Chondrocyte (in vitro differentiated cells): ENCODE data around the gene POU2AF3. TPM values are rescaled to one million over a fixed set of nuclear protein-coding genes. Genes with fewer than 3 reads are reported as not detected.

Source experiments
- DNase-seq: peaks from one replicate; pipeline ENCODE4 v3.0.0; 2021; ENCODE audit warnings: mixed read lengths, low spot score
- H3K27ac Mint-ChIP-seq: one replicate; pipeline ENCODE4 v1.8.0; 2021; ENCODE audit warnings: mild to moderate bottlenecking, moderate library complexity, mixed read lengths; ENCODE audit not compliant: unreplicated experiment
- H3K27me3 Mint-ChIP-seq: 2 replicates; pipeline ENCODE4 v1.8.0; 2021; ENCODE audit warnings: low read depth, mixed read lengths
- H3K36me3 Mint-ChIP-seq: 2 replicates; pipeline ENCODE4 v1.8.0; 2021; ENCODE audit warnings: low read depth, mixed read lengths
- H3K4me1 Mint-ChIP-seq: 2 replicates; pipeline ENCODE4 v1.8.0; 2021; ENCODE audit warnings: low read depth, mild to moderate bottlenecking, mixed read lengths
- H3K4me3 Mint-ChIP-seq: one replicate; pipeline ENCODE4 v1.8.0; 2021; ENCODE audit warnings: mild to moderate bottlenecking, moderate library complexity, mixed read lengths; ENCODE audit not compliant: unreplicated experiment
- H3K9me3 Mint-ChIP-seq: 2 replicates; pipeline ENCODE4 v1.8.0; 2021; ENCODE audit warnings: low read depth, mixed read lengths
- total RNA-seq: library from RNA; stranded (reverse); gene quantifications from 3 replicates; pipeline ENCODE4 v1.2.1, GENCODE V29; 2021
- TF ChIP-seq, protein P1 (sequence below): fragments of 200-600 bp; sonication (generic); IDR thresholded peaks from 2 replicates; pipeline ENCODE4 v1.5.0; 2021; ENCODE audit warnings: antibody characterized with exemption, mild to moderate bottlenecking, moderate library complexity

POU2AF3 gene
- total RNA-seq, 1 donor from 2014 or later, result not detected

DNA sequence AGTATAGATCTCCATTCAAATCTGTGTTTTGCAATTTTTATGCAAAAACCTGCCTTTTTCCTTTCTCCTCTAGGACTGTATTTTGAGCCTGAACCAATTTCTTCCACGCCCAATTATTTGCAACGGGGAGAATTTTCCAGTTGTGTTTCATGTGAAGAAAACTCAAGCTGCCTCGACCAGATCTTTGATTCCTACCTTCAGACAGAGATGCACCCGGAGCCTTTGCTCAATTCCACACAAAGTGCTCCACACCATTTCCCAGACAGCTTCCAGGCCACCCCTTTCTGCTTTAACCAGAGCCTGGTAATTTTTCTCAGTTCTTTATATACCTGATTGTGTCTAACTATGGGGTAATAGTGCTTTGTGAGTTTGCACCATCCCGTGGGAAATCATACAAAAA is 8.0 kb downstream of the POU2AF3 start:
- H3K4me3 Mint-ChIP-seq, result no peak overlapping the region
- DNase-seq, result no peak
- no peaks in the 10 kb centered on the region for H3K36me3 Mint-ChIP-seq
- H3K27me3 Mint-ChIP-seq, result peaks cover 60% of the 10 kb centered on the region
- no peaks in the 10 kb centered on the region for H3K9me3 Mint-ChIP-seq
- H3K27ac Mint-ChIP-seq, result no peak overlapping the region
- H3K4me1 Mint-ChIP-seq, result no peaks in the 10 kb centered on the region
- TF ChIP-seq, protein P1, sequence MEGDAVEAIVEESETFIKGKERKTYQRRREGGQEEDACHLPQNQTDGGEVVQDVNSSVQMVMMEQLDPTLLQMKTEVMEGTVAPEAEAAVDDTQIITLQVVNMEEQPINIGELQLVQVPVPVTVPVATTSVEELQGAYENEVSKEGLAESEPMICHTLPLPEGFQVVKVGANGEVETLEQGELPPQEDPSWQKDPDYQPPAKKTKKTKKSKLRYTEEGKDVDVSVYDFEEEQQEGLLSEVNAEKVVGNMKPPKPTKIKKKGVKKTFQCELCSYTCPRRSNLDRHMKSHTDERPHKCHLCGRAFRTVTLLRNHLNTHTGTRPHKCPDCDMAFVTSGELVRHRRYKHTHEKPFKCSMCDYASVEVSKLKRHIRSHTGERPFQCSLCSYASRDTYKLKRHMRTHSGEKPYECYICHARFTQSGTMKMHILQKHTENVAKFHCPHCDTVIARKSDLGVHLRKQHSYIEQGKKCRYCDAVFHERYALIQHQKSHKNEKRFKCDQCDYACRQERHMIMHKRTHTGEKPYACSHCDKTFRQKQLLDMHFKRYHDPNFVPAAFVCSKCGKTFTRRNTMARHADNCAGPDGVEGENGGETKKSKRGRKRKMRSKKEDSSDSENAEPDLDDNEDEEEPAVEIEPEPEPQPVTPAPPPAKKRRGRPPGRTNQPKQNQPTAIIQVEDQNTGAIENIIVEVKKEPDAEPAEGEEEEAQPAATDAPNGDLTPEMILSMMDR, result no peak

- Mint-ChIP-seq H3K27me3 (peaks cover 58% of the 10 kb centered on the region), H3K4me1 (no peaks in the 10 kb centered on the region), H3K4me3 (no peak overlapping the region), H3K27ac (no peak overlapping the region), H3K9me3 (no peaks in the 10 kb centered on the region), H3K36me3 (no peaks in the 10 kb centered on the region)
- DNase-seq, result no peak
- TF ChIP-seq, protein P1, result no peak
Measured at GRCh38 chr11:111307472-111308108, 9.2 kb downstream of the POU2AF3 start.

GRCh38 chr11:111308140-111308539 is 9.8 kb downstream of the POU2AF3 start:
- Mint-ChIP-seq H3K36me3 (no peaks in the 10 kb centered on the region), H3K27ac (no peak overlapping the region), H3K4me3 (no peak overlapping the region), H3K9me3 (peaks cover 3% of the 10 kb centered on the region), H3K27me3 (peaks cover 61% of the 10 kb centered on the region), H3K4me1 (no peaks in the 10 kb centered on the region)
- TF ChIP-seq, protein P1, result no peak
- no peak for DNase-seq

GRCh38 chr11:111309215-111309915 is 11.0 kb downstream of the POU2AF3 start:
- H3K4me3 Mint-ChIP-seq, result no peak overlapping the region
- H3K9me3 Mint-ChIP-seq, result peaks cover 6% of the 10 kb centered on the region
- no peaks in the 10 kb centered on the region for H3K4me1 Mint-ChIP-seq
- no peaks in the 10 kb centered on the region for H3K36me3 Mint-ChIP-seq
- TF ChIP-seq, protein P1, result no peak
- DNase-seq, result no peak
- peaks cover 64% of the 10 kb centered on the region for H3K27me3 Mint-ChIP-seq
- no peak overlapping the region for H3K27ac Mint-ChIP-seq

DNA sequence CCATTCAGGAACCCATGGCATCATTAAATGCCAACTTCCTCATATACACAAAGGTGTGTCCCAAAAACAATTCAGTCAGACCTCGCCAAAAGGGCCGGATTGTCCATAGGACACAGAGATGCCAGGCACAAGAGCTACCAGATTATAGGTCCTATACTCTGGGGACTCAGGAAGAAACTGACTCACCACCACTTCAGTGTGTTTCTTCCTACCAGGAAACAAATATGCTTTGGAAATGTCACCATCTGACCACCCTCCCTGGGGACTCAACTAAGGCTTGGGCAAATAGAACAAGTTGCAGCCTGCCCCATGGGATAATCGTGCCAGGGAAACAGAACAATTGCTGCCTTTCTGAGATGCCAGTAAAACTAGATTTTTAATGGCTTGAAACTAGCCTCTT is 11.7 kb downstream of the POU2AF3 start:
- Mint-ChIP-seq H3K27me3 (peaks cover 63% of the 10 kb centered on the region), H3K36me3 (no peaks in the 10 kb centered on the region), H3K27ac (no peak overlapping the region), H3K9me3 (peaks cover 6% of the 10 kb centered on the region), H3K4me3 (no peak overlapping the region), H3K4me1 (no peaks in the 10 kb centered on the region)
- no peak for DNase-seq
- TF ChIP-seq, protein P1, result no peak
